HEK293T (cell line): ENCODE data around the gene KCNJ18.
"Not testable (repeated sequence)": the region's sequence is repeated elsewhere in the genome, so short reads cannot be mapped to it uniquely, and the experiment has no call there.

Experiments used
- BHLHE40 ChIP-seq: fragments of 450-650 bp; IDR thresholded peaks from 2 replicates; pipeline ENCODE4 v1.6.1; 2016; ENCODE audit warnings: mild to moderate bottlenecking, moderate library complexity, borderline replicate concordance
- CTBP1 ChIP-seq: fragments of 450-650 bp; IDR thresholded peaks from 2 replicates; pipeline ENCODE4 v1.6.1; 2016; ENCODE audit warnings: borderline replicate concordance
- ELF4 ChIP-seq: fragments of 450-650 bp; IDR thresholded peaks from 2 replicates; pipeline ENCODE4 v1.6.1; 2017; ENCODE audit warnings: antibody characterized with exemption
- FOXK2 ChIP-seq: fragments of 450-650 bp; IDR thresholded peaks from 2 replicates; pipeline ENCODE4 v1.6.1; 2016; ENCODE audit warnings: mild to moderate bottlenecking
- HDGF ChIP-seq: fragments of 450-650 bp; IDR thresholded peaks from 2 replicates; pipeline ENCODE4 v1.6.1; 2017; ENCODE audit warnings: antibody characterized with exemption, borderline replicate concordance
- L3MBTL2 ChIP-seq: fragments of 450-650 bp; conservative IDR thresholded peaks from 2 replicates; pipeline ENCODE4 v1.6.1; 2016; ENCODE audit warnings: mild to moderate bottlenecking
- SUZ12 ChIP-seq: fragments of 450-650 bp; IDR thresholded peaks from 2 replicates; pipeline ENCODE4 v1.6.1; 2016; ENCODE audit warnings: mild to moderate bottlenecking
- TARDBP ChIP-seq: fragments of 450-650 bp; IDR thresholded peaks from 2 replicates; pipeline ENCODE4 v1.6.1; 2016
- TF ChIP-seq, protein P1 (sequence below): fragments of 450-650 bp; IDR thresholded peaks from 2 replicates; pipeline ENCODE4 v1.6.1; 2016

GRCh38 chr17:21648125-21648524, 44.2 kb upstream of the KCNJ18 start:
- TF ChIP-seq SUZ12, HDGF, CTBP1, FOXK2, L3MBTL2, BHLHE40, TARDBP, ELF4: not testable (repeated sequence)
- TF ChIP-seq, protein P1, sequence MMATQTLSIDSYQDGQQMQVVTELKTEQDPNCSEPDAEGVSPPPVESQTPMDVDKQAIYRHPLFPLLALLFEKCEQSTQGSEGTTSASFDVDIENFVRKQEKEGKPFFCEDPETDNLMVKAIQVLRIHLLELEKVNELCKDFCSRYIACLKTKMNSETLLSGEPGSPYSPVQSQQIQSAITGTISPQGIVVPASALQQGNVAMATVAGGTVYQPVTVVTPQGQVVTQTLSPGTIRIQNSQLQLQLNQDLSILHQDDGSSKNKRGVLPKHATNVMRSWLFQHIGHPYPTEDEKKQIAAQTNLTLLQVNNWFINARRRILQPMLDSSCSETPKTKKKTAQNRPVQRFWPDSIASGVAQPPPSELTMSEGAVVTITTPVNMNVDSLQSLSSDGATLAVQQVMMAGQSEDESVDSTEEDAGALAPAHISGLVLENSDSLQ = not testable (repeated sequence)
